ENCODE data around the gene ASIC1.

ASIC1 gene

DNA sequence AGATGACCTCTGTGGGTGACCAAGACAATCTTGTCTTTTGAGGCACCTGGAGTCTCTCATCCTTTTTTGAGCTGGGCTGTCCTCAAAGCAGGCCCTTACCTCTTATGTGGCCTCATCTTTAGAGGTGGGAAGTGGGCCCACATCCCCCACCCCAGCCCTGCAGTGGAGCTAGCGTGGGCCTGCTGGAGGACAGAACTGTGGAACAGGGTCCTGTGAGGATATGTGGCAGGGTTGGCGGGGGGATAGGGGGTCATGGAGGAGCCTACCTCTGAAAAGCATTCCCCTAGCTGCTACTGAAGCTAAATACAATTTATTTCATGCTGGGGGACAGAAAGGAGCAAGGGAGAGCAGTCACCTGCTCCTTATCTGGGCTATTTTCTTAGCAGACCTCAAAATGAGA is 46.0 kb downstream of the ASIC1 start:
- TF ChIP-seq, protein P1, sequence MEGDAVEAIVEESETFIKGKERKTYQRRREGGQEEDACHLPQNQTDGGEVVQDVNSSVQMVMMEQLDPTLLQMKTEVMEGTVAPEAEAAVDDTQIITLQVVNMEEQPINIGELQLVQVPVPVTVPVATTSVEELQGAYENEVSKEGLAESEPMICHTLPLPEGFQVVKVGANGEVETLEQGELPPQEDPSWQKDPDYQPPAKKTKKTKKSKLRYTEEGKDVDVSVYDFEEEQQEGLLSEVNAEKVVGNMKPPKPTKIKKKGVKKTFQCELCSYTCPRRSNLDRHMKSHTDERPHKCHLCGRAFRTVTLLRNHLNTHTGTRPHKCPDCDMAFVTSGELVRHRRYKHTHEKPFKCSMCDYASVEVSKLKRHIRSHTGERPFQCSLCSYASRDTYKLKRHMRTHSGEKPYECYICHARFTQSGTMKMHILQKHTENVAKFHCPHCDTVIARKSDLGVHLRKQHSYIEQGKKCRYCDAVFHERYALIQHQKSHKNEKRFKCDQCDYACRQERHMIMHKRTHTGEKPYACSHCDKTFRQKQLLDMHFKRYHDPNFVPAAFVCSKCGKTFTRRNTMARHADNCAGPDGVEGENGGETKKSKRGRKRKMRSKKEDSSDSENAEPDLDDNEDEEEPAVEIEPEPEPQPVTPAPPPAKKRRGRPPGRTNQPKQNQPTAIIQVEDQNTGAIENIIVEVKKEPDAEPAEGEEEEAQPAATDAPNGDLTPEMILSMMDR (IDR thresholded peaks at IDR 0.05; ENCODE audit: low read depth, low read length): no peak
- DNase-seq (ENCODE audit: extremely low read depth, low read depth): no peak

DNA sequence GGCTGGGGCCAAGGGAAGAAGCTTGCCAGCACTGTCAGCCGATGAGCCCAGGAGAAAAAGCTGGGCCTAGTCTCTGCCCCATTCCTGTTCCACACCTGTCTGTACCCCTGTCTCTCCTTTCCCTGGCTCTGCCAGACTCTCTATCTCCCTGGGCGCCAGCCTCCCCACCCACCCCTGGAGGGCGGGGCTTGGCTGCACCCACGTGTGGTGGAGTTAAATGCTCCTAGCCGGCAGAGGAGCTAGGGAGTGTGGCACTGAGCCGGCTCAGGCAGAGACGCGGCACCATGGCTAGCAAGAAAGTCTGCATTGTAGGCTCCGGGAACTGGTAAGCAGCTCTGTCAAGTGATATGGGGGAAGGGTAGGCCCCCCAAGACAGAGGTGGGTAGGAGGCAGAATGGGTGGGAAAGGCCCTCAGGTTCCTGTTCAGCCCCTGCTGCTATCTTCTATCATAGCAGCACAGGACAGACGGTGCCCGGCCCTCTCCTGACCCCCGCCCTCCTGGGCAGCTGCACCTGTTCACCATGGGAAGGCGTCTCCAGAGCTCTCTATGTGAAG is 46.4 kb downstream of the ASIC1 start, which contains the start of gene GPD1:
Gene GPD1 (plus strand): TSS at position 242 of the 555 bp plus-strand sequence. CDS start 43 bp downstream, at position 285.
- no peak for DNase-seq (ENCODE audit: extremely low read depth, low read depth)
- TF ChIP-seq, protein P1 (IDR thresholded peaks at IDR 0.05; ENCODE audit: low read depth, low read length): no peak

DNA sequence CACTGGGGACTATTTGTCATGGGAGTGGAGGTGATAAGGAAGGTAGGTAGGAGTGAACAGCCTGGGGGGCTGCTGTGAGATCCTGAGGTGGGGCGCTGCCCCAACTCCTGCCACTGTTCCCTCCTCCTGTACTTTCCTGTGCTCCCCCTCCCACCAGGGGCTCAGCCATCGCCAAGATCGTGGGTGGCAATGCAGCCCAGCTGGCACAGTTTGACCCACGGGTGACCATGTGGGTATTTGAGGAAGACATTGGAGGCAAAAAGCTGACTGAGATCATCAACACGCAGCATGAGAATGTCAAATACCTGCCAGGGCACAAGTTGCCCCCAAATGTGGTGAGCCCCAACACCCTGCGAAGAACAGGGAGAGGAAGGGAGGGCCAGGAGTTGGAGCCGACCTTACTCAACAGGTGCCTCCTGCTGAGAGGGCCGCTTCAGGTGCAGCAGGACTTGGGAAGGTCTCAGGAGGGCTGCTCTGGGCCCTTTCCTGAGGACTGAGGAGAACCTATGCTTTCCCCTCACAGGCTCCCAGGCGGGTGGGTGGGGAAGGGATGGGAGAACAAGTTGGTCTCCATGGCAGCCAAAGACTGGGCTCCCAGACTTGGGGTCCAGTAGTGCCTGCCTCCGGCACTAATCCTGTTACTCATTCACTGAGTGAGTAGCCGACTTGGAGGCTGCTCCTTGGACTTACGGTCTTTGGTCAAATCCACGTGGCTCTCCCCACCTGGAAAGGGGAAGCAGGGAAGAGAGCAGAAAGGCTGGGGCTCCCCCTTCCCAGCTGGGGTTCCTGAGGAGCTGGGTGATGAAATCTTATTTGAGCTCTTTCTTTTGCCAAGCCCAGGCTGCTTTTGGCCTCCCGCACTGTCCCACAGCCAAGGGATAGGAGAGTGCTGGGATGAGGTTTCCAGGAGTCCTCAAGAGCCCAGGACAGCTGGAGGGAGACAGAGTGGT is 47.3 kb downstream of the ASIC1 start:
- TF ChIP-seq, protein P1 (IDR thresholded peaks at IDR 0.05; ENCODE audit: low read depth, low read length): no peak
- DNase-seq (ENCODE audit: extremely low read depth, low read depth): no peak

DNA sequence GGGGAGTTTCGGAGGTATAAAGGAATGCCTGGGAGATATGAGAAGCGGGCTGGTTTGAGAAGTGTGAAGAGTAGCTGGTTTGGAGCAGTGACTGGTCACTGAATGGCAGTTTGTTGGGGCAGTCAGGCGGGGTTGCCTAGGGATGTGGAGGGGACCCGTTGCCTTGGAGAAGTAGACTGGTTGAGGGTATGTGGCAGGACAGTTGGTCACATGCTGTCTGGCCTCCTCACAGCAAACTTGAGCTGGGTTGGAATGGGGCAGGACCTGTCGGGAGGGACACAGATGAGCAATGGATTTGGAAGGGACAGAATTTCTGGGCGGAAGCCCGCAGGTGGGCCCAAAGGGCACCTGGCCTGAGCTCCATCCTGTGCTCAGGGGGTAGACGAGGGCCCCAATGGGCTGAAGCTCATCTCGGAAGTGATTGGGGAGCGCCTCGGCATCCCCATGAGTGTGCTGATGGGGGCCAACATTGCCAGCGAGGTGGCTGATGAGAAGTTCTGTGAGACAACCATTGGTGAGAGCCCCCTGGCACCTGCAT is 48.6 kb downstream of the ASIC1 start:
- TF ChIP-seq, protein P1 (IDR thresholded peaks at IDR 0.05; ENCODE audit: low read depth, low read length): no peak
- DNase-seq (ENCODE audit: extremely low read depth, low read depth): no peak

DNA sequence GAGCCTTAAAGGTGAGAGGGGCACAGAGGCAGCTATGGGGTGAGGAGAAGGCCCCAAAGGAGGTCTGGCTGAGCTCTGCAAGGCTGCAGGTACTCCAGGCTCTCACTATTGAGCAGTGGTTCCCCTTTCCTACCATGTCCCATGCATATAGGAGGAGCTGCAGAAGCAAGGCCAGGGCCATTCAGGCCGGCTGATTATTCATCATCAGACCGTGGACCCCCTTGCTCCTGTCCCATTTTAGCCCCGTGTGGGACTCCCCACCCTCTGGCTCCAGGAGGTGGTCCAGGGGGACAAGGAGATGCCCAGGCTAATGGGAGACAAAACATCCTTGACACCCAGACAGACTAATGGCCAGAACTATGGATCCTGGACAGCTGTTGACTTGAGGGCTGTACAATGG is 49.5 kb downstream of the ASIC1 start:
- TF ChIP-seq, protein P1 (IDR thresholded peaks at IDR 0.05; ENCODE audit: low read depth, low read length): no peak
- no peak for DNase-seq (ENCODE audit: extremely low read depth, low read depth)

DNA sequence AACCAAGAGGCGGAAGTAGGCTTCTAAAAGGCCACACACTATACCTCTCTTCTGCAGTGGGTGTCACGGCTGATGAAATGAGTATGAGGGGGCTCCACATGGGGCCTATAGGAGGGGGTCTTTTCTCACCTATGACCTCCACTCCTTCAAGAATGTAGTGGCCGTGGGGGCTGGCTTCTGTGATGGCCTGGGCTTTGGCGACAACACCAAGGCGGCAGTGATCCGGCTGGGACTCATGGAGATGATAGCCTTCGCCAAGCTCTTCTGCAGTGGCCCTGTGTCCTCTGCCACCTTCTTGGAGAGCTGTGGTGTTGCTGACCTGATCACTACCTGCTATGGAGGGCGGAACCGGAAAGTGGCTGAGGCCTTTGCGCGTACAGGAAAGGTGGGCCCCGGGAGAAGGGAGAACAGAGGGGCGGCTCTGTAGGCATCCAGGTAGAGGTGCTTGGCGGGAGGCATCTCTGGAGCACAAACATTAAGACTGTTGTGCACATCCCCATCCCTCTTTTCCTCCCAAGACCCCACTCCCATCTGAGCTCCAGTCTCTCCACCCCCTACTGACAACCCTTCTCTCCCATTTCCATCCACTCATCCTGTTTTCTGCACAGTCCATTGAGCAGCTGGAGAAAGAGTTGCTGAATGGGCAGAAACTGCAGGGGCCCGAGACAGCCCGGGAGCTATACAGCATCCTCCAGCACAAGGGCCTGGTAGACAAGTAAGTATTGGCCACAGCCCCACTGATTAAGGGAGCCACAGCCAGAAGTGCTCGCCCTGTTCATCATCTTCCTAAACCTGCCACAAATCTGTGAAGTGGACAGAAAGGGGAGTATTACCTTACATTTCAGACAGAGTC is 50.2 kb downstream of the ASIC1 start:
- TF ChIP-seq, protein P1 (IDR thresholded peaks at IDR 0.05; ENCODE audit: low read depth, low read length): no peak
- no peak for DNase-seq (ENCODE audit: extremely low read depth, low read depth)
